ES-I3 (cell line): ENCODE data around the gene C15orf39.
"Not testable (repeated sequence)": the region's sequence is repeated elsewhere in the genome, so short reads cannot be mapped to it uniquely, and the experiment has no call there.

Source experiments
- H3K36me3 ChIP-seq: 2 replicates; pipeline ENCODE4 v1.6.1; 2013; ENCODE audit warnings: mild to moderate bottlenecking, low read length, control low read depth, moderate library complexity; ENCODE audit not compliant: insufficient read depth
- H3K4me1 ChIP-seq: 2 replicates; pipeline ENCODE4 v1.6.1; 2013; ENCODE audit warnings: mild to moderate bottlenecking, control low read depth, low read length; ENCODE audit not compliant: insufficient read depth
- H3K9ac ChIP-seq: 2 replicates; pipeline ENCODE4 v1.6.1; 2013; ENCODE audit warnings: low read depth, mild to moderate bottlenecking, low read length, moderate library complexity
- H3K9me3 ChIP-seq: 2 replicates; pipeline ENCODE4 v1.6.1; 2013; ENCODE audit warnings: mild to moderate bottlenecking, low read length, moderate library complexity; ENCODE audit not compliant: control insufficient read depth, insufficient read depth

C15orf39 gene

DNA sequence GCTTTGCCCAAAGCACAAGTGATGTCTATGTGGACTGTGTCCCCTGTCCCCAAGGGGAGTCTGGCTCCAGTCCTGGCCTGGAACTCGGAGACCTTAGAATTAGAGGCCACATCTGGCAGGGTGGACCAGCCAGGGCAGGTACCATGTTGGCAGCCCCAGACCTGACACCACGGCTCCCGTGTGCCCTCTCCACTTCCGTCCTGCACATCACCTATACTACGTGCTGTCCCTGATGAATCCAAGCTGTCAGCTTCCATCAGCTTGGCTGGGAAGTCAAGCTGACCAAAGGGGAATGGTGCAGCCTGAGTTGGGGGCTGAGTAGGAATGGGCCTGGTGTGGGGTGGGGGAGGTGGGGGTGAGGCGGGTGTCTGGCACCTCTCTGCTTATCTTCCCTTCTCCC lies 15.3 kb downstream of the C15orf39 start:
- Histone ChIP-seq H3K4me1 (peaks cover 4% of the 10 kb centered on the region; the same call in 1 of the 2 replicates), H3K9ac (no peak overlapping the region), H3K36me3 (no peaks in the 10 kb centered on the region; the same call in 1 of the 2 replicates), H3K9me3 (no peaks in the 10 kb centered on the region)

DNA sequence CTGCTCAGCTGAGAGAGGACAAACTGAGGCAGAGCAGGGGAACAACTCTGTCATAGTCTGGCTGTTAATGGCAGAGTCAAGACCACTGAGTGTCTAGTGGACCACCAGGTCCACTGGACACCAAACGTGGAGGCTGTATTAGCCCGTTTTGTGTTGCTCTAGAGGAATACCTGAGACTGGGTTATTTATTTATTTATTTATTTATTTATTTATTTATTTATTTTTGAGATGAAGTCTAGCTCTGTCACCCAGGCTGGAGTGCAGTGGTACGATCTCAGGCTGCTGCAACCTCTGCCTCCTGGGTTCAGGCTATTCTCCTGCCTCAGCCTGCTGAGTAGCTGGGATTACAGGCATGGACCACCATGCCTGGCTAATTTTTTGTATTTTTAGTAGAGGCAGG lies 15.9 kb downstream of the C15orf39 start:
- H3K9me3 ChIP-seq, H3K9ac ChIP-seq, H3K4me1 ChIP-seq, H3K36me3 ChIP-seq: not testable (repeated sequence)

DNA sequence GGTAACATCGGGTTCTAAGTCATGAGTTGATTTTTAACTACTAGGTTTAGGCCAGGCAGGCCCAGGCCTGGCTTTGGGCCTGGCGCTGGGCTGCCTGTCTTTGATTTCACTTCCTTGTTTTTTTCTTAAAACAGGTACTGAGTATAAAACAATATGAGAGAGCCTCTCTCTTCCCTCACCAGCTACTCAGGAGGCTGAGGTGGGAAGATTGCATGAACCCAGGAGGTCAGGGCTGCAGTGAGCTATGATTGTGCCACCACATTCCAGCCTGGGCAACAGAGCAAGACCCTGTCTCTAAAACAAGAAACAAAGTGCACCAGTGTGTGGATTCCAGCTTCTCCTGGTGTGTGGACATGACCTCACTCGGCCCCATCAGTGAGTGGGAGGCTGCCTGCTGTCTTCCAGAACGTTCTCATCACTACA lies 17.8 kb downstream of the C15orf39 start:
- not testable (repeated sequence) for H3K36me3 ChIP-seq, H3K9me3 ChIP-seq, H3K4me1 ChIP-seq, H3K9ac ChIP-seq

GRCh38 chr15:75223688-75224087 lies 22.0 kb downstream of the C15orf39 start:
- H3K9me3 ChIP-seq = no peaks in the 10 kb centered on the region
- H3K36me3 ChIP-seq = no peaks in the 10 kb centered on the region
- no peak overlapping the region for H3K9ac ChIP-seq
- no peaks in the 10 kb centered on the region for H3K4me1 ChIP-seq

GRCh38 chr15:75224281-75224680 lies 22.6 kb downstream of the C15orf39 start:
- Histone ChIP-seq H3K9me3 (no peaks in the 10 kb centered on the region), H3K4me1 (no peaks in the 10 kb centered on the region), H3K9ac (no peak overlapping the region), H3K36me3 (no peaks in the 10 kb centered on the region)

DNA sequence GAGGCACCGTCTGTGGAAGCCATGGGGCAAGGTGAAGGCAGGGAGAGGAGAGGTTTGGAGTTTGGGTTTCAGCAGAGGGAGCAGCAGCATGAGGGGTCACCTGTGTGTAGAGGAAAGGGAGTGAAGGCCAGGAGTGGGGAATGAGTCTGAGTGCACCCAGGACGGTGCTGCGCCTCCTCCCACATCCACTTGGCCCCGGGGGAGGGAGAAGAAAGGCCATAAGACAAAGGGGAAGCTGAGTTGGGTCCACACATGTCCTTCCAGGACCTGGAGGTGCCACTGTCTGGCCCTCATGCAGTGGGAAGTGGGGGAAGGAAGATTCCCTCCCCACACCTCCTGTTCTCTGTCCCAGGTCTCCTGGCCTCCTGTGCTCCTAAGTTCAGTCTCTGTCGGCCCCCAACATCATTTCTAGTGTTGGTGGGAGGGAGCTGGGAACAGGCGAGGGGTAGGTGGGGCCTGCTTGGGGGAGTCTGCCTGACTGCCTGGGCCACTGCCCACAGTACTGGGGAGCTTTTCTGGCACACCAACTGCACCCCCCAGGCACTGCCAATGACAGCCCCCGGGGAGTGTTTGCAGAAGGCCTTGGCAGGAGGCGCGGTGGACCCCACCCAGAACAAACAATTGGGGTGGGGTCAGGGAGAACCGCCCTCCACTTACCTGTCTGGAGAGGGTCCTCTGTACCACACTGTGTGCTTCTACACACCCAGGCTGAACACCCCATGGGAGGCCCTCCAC lies 23.6 kb downstream of the C15orf39 start:
- not testable (repeated sequence) for H3K9me3 ChIP-seq, H3K36me3 ChIP-seq, H3K4me1 ChIP-seq, H3K9ac ChIP-seq

DNA sequence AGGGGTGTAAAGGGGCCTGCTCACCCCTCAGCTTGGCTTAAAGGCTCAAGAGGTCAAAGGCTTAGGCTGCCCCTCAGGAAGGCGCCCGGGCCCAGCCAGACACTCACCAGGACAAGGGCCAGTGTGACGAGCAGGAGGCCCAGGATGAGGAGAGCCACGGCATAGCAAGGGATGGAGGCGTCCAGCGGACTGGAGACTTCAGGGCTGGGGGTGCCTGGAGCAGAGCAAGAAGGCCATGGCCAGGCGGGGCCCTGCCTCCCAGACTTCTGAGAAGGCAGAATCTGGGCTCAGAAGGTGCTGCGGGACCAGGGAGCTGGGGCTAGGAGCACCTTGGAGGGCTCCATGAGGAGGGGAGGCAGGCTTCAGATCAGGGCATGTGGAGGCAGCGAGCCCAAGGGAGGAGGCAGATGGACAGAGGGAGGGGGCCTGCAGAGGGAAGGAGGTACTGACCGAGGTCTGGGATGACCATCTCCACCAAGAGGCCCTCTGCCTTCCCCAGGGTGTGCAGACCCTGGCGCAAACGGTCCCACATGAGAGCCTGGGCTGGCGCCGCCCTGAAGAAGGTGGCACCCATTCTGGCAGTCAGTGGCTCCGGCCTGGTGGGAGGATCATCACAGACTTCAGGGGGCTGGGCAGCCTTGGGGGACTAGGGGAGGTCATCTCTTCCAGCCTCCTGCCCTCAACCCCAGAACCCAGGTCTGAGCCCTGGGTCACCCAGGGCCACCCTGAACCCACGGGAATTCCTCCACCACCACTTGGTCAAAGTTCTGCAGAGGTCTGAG lies 24.5 kb downstream of the C15orf39 start:
- H3K36me3 ChIP-seq = no peaks in the 10 kb centered on the region
- no peaks in the 10 kb centered on the region for H3K9me3 ChIP-seq
- peaks cover 12% of the 10 kb centered on the region for H3K4me1 ChIP-seq
- no peak overlapping the region for H3K9ac ChIP-seq

GRCh38 chr15:75227112-75227511 lies 25.4 kb downstream of the C15orf39 start:
- H3K36me3 ChIP-seq, H3K9me3 ChIP-seq, H3K9ac ChIP-seq: not testable (repeated sequence)

GRCh38 chr15:75227663-75228280 lies 26.1 kb downstream of the C15orf39 start:
- Histone ChIP-seq H3K9ac (no peak overlapping the region), H3K9me3 (no peaks in the 10 kb centered on the region), H3K4me1 (peaks cover 12% of the 10 kb centered on the region), H3K36me3 (no peaks in the 10 kb centered on the region)

More at GRCh38 chr15:75227112-75227511, 25.4 kb downstream of the C15orf39 start:
- H3K4me1 ChIP-seq = peaks cover 12% of the 10 kb centered on the region

GRCh38 chr15:75228787-75229186 lies 27.1 kb downstream of the C15orf39 start:
- Histone ChIP-seq H3K9ac (no peak overlapping the region), H3K9me3 (no peaks in the 10 kb centered on the region), H3K36me3 (no peaks in the 10 kb centered on the region), H3K4me1 (peaks cover 12% of the 10 kb centered on the region)

- peaks cover 12% of the 10 kb centered on the region for H3K4me1 ChIP-seq
- H3K9ac ChIP-seq = no peak overlapping the region
Observed at GRCh38 chr15:75229191-75230015, 27.7 kb downstream of the C15orf39 start.

DNA sequence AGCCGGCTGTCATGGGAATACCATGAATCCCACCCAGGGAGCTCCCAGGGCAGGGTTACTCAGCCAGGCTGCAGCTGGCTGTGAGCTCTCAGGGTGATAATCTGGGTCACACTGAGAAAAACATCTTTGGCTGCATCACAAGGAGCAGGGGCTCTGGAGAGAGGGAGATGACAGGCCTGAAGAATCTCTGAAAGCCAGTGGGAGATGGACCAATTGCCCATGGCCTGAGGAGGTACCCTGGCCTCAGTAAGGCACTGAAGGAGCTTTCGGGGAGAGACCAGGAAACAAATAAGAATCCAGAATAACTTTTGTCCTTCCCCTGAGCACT lies 28.3 kb downstream of the C15orf39 start:
- Histone ChIP-seq H3K9ac (no peak overlapping the region), H3K36me3 (no peaks in the 10 kb centered on the region)

More at GRCh38 chr15:75229191-75230015, 27.7 kb downstream of the C15orf39 start:
- Histone ChIP-seq H3K9me3 (no peaks in the 10 kb centered on the region), H3K36me3 (no peaks in the 10 kb centered on the region)

DNA sequence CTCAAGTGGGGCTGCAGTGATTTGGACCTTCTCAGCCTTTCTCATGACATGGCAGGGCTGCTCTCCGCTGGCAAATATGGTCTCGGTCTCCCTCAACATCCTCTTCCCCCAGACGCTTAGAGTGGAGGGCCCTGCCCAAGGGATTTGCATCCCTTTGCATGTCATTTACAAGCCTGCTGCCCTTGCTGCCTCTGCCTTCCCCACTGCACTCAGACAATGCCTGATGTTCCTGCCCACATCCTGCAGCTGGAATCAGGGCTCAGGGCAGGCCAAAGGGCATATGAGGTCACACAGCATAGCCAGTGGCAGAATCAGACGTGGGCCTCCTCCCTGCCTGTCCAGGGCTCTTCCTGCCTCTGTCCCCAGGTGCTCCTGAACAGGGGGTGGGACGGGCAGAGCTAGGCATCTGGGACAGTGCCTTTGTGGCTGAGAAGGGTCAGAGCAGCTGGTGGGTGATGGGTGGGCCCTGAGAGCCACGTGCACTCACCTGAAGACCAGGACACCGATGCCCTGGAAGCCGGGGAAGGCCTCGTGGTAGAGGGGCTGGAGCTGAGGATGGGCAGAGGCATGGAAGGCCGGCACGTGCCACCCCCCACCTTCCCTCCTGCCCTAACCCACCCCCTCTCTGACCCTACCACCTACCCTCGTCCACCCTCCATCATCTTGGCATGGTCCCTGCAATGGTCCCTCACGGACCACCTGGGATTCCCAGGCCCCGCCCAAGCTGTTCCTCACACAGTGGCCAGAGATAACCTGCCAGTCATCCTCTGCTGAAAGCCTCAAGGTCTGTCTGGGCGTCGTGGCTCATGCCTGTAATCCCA lies 29.1 kb downstream of the C15orf39 start:
- Histone ChIP-seq H3K9me3 (no peaks in the 10 kb centered on the region), H3K4me1 (peaks cover 12% of the 10 kb centered on the region), H3K9ac (no peak overlapping the region), H3K36me3 (no peaks in the 10 kb centered on the region)

More for the DNA sequence above, 28.3 kb downstream of the C15orf39 start:
- Histone ChIP-seq H3K4me1 (peaks cover 12% of the 10 kb centered on the region), H3K9me3 (no peaks in the 10 kb centered on the region)
